GM12878 (cell line): ENCODE data around the gene SLC9C2. TPM values are rescaled to one million over a fixed set of nuclear protein-coding genes. Genes with fewer than 3 reads are reported as not detected.
"Not testable (repeated sequence)": the region's sequence is repeated elsewhere in the genome, so short reads cannot be mapped to it uniquely, and the experiment has no call there.

Experiments
- ATAC-seq: fragments of 200-7000 bp; cut with Tn5 transposase; 3 replicates; pipeline ENCODE4 v1.9.1; 2020; ENCODE audit warnings: mild to moderate bottlenecking, moderate library complexity
- BruUV-seq: library from RNA; stranded (reverse); fragments of 400-500 nt; replicated peaks from 2 replicates; lab custom pipeline; 2021; lab: Mats Ljungman, UMichigan
- CTCF ChIA-PET: fragments of 300-600 bp; sonication (Branson Sonifier 250); formaldehyde crosslinking; extraction: SDS; loops from one replicate; lab custom pipeline; 2021; ENCODE audit warnings: inconsistent platforms; lab: Yijun Ruan, JAX
- POLR2A ChIA-PET: fragments of 350-600 bp; formaldehyde crosslinking; extraction: SDS; loops from one replicate; lab custom pipeline; 2021; ENCODE audit warnings: inconsistent platforms; lab: Charles Lee
- RAD21 ChIA-PET: fragments of 300-600 bp; sonication (Branson Sonifier 250); formaldehyde crosslinking; loops from one replicate; lab custom pipeline; 2023; ENCODE audit warnings: antibody characterized with exemption; ENCODE audit not compliant: unreplicated experiment; lab: Charles Lee
- SMC1A ChIA-PET: fragments of 300-600 bp; sonication (Branson Sonifier 250); formaldehyde crosslinking; loops from one replicate; lab custom pipeline; 2023; ENCODE audit not compliant: unreplicated experiment, uncharacterized antibody; lab: Charles Lee
- DNase-seq: peaks from one replicate; pipeline ENCODE4 v3.0.0-alpha.2; 2011; ENCODE audit warnings: low read depth, low spot score
- FAIRE-seq: peaks from 3 replicates; lab custom pipeline; 2011; peaks lifted over from hg19 to GRCh38; lab: Jason Lieb, UNC
- H2AFZ ChIP-seq: 2 replicates; pipeline ENCODE4 v1.6.0; 2011; ENCODE audit warnings: low read depth, low read length, control low read depth; ENCODE audit not compliant: control insufficient read depth
- H3K27ac ChIP-seq: 2 replicates; pipeline ENCODE4 v1.5.1; 2011; ENCODE audit warnings: control low read depth; ENCODE audit not compliant: control insufficient read depth, insufficient read depth
- H3K27me3 ChIP-seq, 2 experiments: replicated peaks in 1 of 2; 2 replicates each; pipeline versions ENCODE4 v1.6.0 to v1.6.1; 2011; ENCODE audit warnings: low read length in 1 of 2; ENCODE audit not compliant: control insufficient read depth in 2 of 2, insufficient read depth in 2 of 2
- H3K36me3 ChIP-seq, 2 experiments: 2 replicates each; pipeline ENCODE4 v1.5.1; 2011; ENCODE audit warnings: low read length in 1 of 2; ENCODE audit not compliant: control insufficient read depth in 2 of 2, insufficient read depth in 2 of 2
- H3K4me1 ChIP-seq: 2 replicates; pipeline ENCODE4 v1.6.1; 2011; ENCODE audit warnings: mild to moderate bottlenecking, low read length, moderate library complexity, mixed read lengths; ENCODE audit not compliant: control insufficient read depth, insufficient read depth
- H3K4me2 ChIP-seq: 2 replicates; pipeline ENCODE4 v1.6.0; 2011; ENCODE audit warnings: control low read depth; ENCODE audit not compliant: control insufficient read depth, insufficient read depth
- H3K4me3 ChIP-seq: fragments of 200-600 bp; sonication (generic); 2 replicates; pipeline ENCODE4 v1.5.1; 2016
- H3K79me2 ChIP-seq: 2 replicates; pipeline ENCODE4 v1.6.0; 2011; ENCODE audit warnings: low read length; ENCODE audit not compliant: control insufficient read depth, insufficient read depth
- H3K9ac ChIP-seq: 2 replicates; pipeline ENCODE4 v1.8.0; 2011; ENCODE audit warnings: low read length, control low read depth, mixed read lengths; ENCODE audit not compliant: control insufficient read depth, insufficient read depth
- H3K9me3 ChIP-seq: replicated peaks from 3 replicates; pipeline ENCODE4 v1.5.1; 2011; ENCODE audit warnings: mild to moderate bottlenecking, low read length; ENCODE audit not compliant: control insufficient read depth, insufficient read depth
- H4K20me1 ChIP-seq: 2 replicates; pipeline ENCODE4 v1.6.0; 2011; ENCODE audit not compliant: control insufficient read depth, insufficient read depth
- GATAD2B ChIP-seq: fragments of 450-650 bp; conservative IDR thresholded peaks from 2 replicates; pipeline ENCODE4 v1.6.1; 2017; ENCODE audit warnings: low read depth, mild to moderate bottlenecking, moderate library complexity
- IRF5 ChIP-seq: fragments of 450-650 bp; IDR thresholded peaks from 2 replicates; pipeline ENCODE4 v1.6.1; 2017; ENCODE audit warnings: borderline replicate concordance
- MYB ChIP-seq: fragments of 150-350 bp; IDR thresholded peaks from 2 replicates; pipeline ENCODE4 v1.6.1; 2014; ENCODE audit warnings: mild to moderate bottlenecking, low read depth, low read length, borderline replicate concordance
- WGBS: methylation state at CpG from one replicate; pipeline ENCODE4 v1.1.6; 2016; ENCODE audit warnings: low lambda C conversion rate; ENCODE audit not compliant: insufficient replicate concordance, insufficient coverage; ENCODE audit errors: missing lambda C conversion rate; 5-methylcytosine and 5-hydroxymethylcytosine counted together
- in situ Hi-C: fragments of 300-500 bp; cut with MboI; formaldehyde crosslinking; loops from 9 replicates; pipeline ENCODE4 v1.14.3; 2018; ENCODE audit warnings: mixed read lengths
- intact Hi-C: fragments of 100-400 bp; cut with micrococcal nuclease; formaldehyde crosslinking; loops from one replicate; pipeline ENCODE4 v1.14.2; 2022; ENCODE audit not compliant: unreplicated experiment
- polyA plus RNA-seq, 11 experiments: library from polyadenylated mRNA; depleted of rRNA in 4 of 11; unstranded in 6 of 11; stranded (reverse) in 5 of 11; fragments of >200 nt; fragmentation: Nextera tagmentation in 4 of 11; fragmentation: Illumina TruSeq in 1 of 11; extraction: Ambion mirVana in 4 of 11; extraction: Trizol in 1 of 11; gene quantifications; 1 replicate in 1 of 11; 2 replicates in 10 of 11; pipeline versions ENCODE4 v1.2.1 to v1.2.3, GENCODE V29; 2011 to 2016; ENCODE audit warnings: inconsistent platforms in 2 of 11, missing spikeins in 2 of 11, low read depth in 1 of 11
- total RNA-seq, 4 experiments: library from RNA; depleted of rRNA in 3 of 4; stranded (reverse); fragments of >200 nt in 3 of 4; fragmentation: Illumina TruSeq in 1 of 4; extraction: Trizol in 1 of 4; gene quantifications; 2 replicates each; pipeline versions ENCODE4 v1.2.1 to v1.2.3, GENCODE V29; 2013 to 2021

Gene SLC9C2
- total and polyA plus RNA-seq, 10 of the 15 experiments (the other 5 are each of a cell fraction or from before 2014, with no cell fraction given) = not detected

GRCh38 chr1:173648880-173649605 lies 46.2 kb upstream of the SLC9C2 start:
- no TSS peak for BruUV-seq
- Histone ChIP-seq H3K4me1 (no peaks in the 10 kb centered on the region), H3K9me3 (no peaks in the 10 kb centered on the region), H3K4me3 (no peak overlapping the region), H2AFZ (no peak overlapping the region), H4K20me1 (no peaks in the 10 kb centered on the region), H3K4me2 (no peak overlapping the region), H3K9ac (no peak overlapping the region), H3K27me3 (no peaks in the 10 kb centered on the region), H3K27ac (no peak overlapping the region), H3K36me3 (no peaks in the 10 kb centered on the region), H3K79me2 (no peaks in the 10 kb centered on the region)
- FAIRE-seq = no peak
- POLR2A ChIA-PET = interaction anchor here (0.5 kb wide), 1 partner anchor 29 kb away, joined by 4 read pairs; no protein-coding TSS in a partner anchor
- intact Hi-C loops = no loop called here
- CTCF ChIA-PET = no interaction called here
- TF ChIP-seq GATAD2B (no peak), IRF5 (no peak)
- in situ Hi-C loops = no loop called here
- SMC1A ChIA-PET = no interaction called here
- RAD21 ChIA-PET = no interaction called here
- no peak for DNase-seq
- no peak for ATAC-seq

GRCh38 chr1:173646656-173647055 lies 43.8 kb upstream of the SLC9C2 start:
- no peak for TF ChIP-seq MYB
- no peak overlapping the region for H3K9ac ChIP-seq
- ChIA-PET RAD21 (no interaction called here), SMC1A (no interaction called here), POLR2A (interaction anchor here (0.6 kb wide), 1 partner anchor 617 kb away, joined by 4 read pairs; no protein-coding TSS in a partner anchor), CTCF (interaction anchor here (1.2 kb wide), 1 partner anchor 118 kb away, joined by 3 read pairs; no protein-coding TSS in a partner anchor)
- H3K27ac ChIP-seq = no peak overlapping the region
- H3K4me3 ChIP-seq = no peak overlapping the region
- 44% methylated on average over 3 of the region's 3 CpGs for WGBS
- FAIRE-seq (no peak), DNase-seq (no peak), ATAC-seq (no peak)
- no TSS peak for BruUV-seq
- no peak overlapping the region for H2AFZ ChIP-seq
- no peaks in the 10 kb centered on the region for H3K36me3 ChIP-seq
- no peaks in the 10 kb centered on the region for H3K79me2 ChIP-seq
- H3K27me3 ChIP-seq = no peaks in the 10 kb centered on the region
- H3K4me1 ChIP-seq = no peaks in the 10 kb centered on the region
- in situ Hi-C loops = no loop called here
- peaks cover 2% of the 10 kb centered on the region; the same call in 2 of the 3 replicates for H3K9me3 ChIP-seq
- H3K4me2 ChIP-seq = no peak overlapping the region
- no peaks in the 10 kb centered on the region for H4K20me1 ChIP-seq
- intact Hi-C loops = no loop called here

GRCh38 chr1:173642450-173643139 lies 39.7 kb upstream of the SLC9C2 start:
- CTCF ChIA-PET = interaction anchor here (0.6 to 0.9 kb wide), 2 partner anchors 32 to 42 kb away, joined by 3 read pairs; no protein-coding TSS in a partner anchor
- H3K9me3 ChIP-seq, H3K4me1 ChIP-seq, in situ Hi-C loops, H3K36me3 ChIP-seq, intact Hi-C loops, BruUV-seq, H3K9ac ChIP-seq, POLR2A ChIA-PET, H3K27me3 ChIP-seq, H3K4me2 ChIP-seq, H2AFZ ChIP-seq, ATAC-seq, H3K27ac ChIP-seq, DNase-seq, RAD21 ChIA-PET, H3K79me2 ChIP-seq, H3K4me3 ChIP-seq, H4K20me1 ChIP-seq: not testable (repeated sequence)
- SMC1A ChIA-PET = interaction anchor here (1.1 to 1.3 kb wide), 2 partner anchors 15 to 52 kb away, joined by 3 read pairs; no protein-coding TSS in a partner anchor
- 71% methylated on average over 4 of the region's 4 CpGs for WGBS
- FAIRE-seq = peak; percentile 61
